Brain microvascular endothelial cell (primary cell): ENCODE measurements around the gene TMEM150B.

Source experiments
- DNase-seq: peaks from one replicate; pipeline ENCODE4 v3.0.0-alpha.2; 2020
- H3K27ac ChIP-seq: fragments of 250-450 bp; sonication (Bioruptor Pico); 2 replicates; pipeline ENCODE4 v1.5.1; 2020; ENCODE audit warnings: mild to moderate bottlenecking, moderate library complexity
- H3K27me3 ChIP-seq: fragments of 250-450 bp; sonication (Bioruptor Pico); replicated peaks from 2 replicates; pipeline ENCODE4 v1.5.1; 2020; ENCODE audit warnings: mild to moderate bottlenecking
- H3K36me3 ChIP-seq: fragments of 250-450 bp; sonication (Bioruptor Pico); replicated peaks from 2 replicates; pipeline ENCODE4 v1.5.1; 2020; ENCODE audit warnings: mild to moderate bottlenecking
- H3K4me3 ChIP-seq: 2 replicates; pipeline ENCODE4 v1.5.1; 2011; ENCODE audit warnings: low read depth, mild to moderate bottlenecking, control low read depth, low read length, moderate library complexity
- CTCF ChIP-seq: IDR thresholded peaks from 2 replicates; pipeline ENCODE4 v1.5.1; 2011; ENCODE audit warnings: low read depth, mild to moderate bottlenecking, moderate library complexity, low read length, control low read depth, inconsistent platforms; ENCODE audit errors: missing control alignments
- in situ Hi-C: cut with HindIII; loops from 2 replicates; pipeline ENCODE4 v1.10.0; 2017; ENCODE audit warnings: low sequenced_read_pairs, low pct_ligation_motif_present

TMEM150B gene

GRCh38 chr19:55358493-55358892 lies 33.4 kb upstream of the TMEM150B start:
- in situ Hi-C loops = no loop called here
- H3K36me3 ChIP-seq = no peaks in the 10 kb centered on the region
- no peak overlapping the region for H3K4me3 ChIP-seq
- H3K27ac ChIP-seq = no peak overlapping the region
- TF ChIP-seq CTCF = no peak
- DNase-seq = no peak
- H3K27me3 ChIP-seq = peaks cover 10% of the 10 kb centered on the region

- in situ Hi-C loops = no loop called here
- H3K4me3 ChIP-seq = no peak overlapping the region
- no peak for TF ChIP-seq CTCF
- H3K27me3 ChIP-seq = peaks cover 23% of the 10 kb centered on the region
- no peak for DNase-seq
- no peak overlapping the region for H3K27ac ChIP-seq
- no peaks in the 10 kb centered on the region for H3K36me3 ChIP-seq
Measured at GRCh38 chr19:55355213-55355821, 30.2 kb upstream of the TMEM150B start.

- in situ Hi-C loops = no loop called here
- H3K27me3 ChIP-seq = peaks cover 23% of the 10 kb centered on the region
- DNase-seq = no peak
- H3K36me3 ChIP-seq = no peaks in the 10 kb centered on the region
- peak within 1 kb of the TSS; percentile 49 for H3K4me3 ChIP-seq
- TF ChIP-seq CTCF = no peak
- no peak within 1 kb of the TSS for H3K27ac ChIP-seq
Measured at GRCh38 chr19:55354698-55355212, 29.6 kb upstream of the TMEM150B start, which contains the start of gene COX6B2. COX6B2 (minus strand) TSS chr19:55354719; CDS start chr19:55354521, 198 bp downstream.

GRCh38 chr19:55353803-55354697 lies 28.9 kb upstream of the TMEM150B start:
- Histone ChIP-seq H3K36me3 (no peaks in the 10 kb centered on the region), H3K27ac (no peak overlapping the region), H3K27me3 (peaks cover 23% of the 10 kb centered on the region), H3K4me3 (peak overlapping the region; percentile 49)
- in situ Hi-C loops = no loop called here
- no peak for TF ChIP-seq CTCF
- peak; percentile 40 for DNase-seq

- in situ Hi-C loops = no loop called here
- Histone ChIP-seq H3K4me3 (peak overlapping the region; percentile 49), H3K36me3 (no peaks in the 10 kb centered on the region), H3K27ac (no peak overlapping the region), H3K27me3 (peaks cover 23% of the 10 kb centered on the region)
- TF ChIP-seq CTCF = no peak
- no peak for DNase-seq
Measured at GRCh38 chr19:55353356-55353802, 28.2 kb upstream of the TMEM150B start.
